OCI-LY7 (cell line): ENCODE results near the gene PPP1R12C.

ENCODE experiments used
- EZH2phosphoT487 ChIP-seq: fragments of 200-600 bp; sonication (generic); IDR thresholded peaks from 2 replicates; pipeline ENCODE4 v1.6.1; 2018; ENCODE audit warnings: low read depth, borderline replicate concordance, mild to moderate bottlenecking, mixed run types, antibody characterized with exemption, low read length, moderate library complexity, mixed read lengths
- TF ChIP-seq, protein P1 (sequence below): fragments of 200-600 bp; sonication (generic); conservative IDR thresholded peaks from 2 replicates; pipeline ENCODE4 v1.5.1; 2014; ENCODE audit warnings: mild to moderate bottlenecking, antibody characterized with exemption, low read length, moderate library complexity, mixed read lengths

DNA sequence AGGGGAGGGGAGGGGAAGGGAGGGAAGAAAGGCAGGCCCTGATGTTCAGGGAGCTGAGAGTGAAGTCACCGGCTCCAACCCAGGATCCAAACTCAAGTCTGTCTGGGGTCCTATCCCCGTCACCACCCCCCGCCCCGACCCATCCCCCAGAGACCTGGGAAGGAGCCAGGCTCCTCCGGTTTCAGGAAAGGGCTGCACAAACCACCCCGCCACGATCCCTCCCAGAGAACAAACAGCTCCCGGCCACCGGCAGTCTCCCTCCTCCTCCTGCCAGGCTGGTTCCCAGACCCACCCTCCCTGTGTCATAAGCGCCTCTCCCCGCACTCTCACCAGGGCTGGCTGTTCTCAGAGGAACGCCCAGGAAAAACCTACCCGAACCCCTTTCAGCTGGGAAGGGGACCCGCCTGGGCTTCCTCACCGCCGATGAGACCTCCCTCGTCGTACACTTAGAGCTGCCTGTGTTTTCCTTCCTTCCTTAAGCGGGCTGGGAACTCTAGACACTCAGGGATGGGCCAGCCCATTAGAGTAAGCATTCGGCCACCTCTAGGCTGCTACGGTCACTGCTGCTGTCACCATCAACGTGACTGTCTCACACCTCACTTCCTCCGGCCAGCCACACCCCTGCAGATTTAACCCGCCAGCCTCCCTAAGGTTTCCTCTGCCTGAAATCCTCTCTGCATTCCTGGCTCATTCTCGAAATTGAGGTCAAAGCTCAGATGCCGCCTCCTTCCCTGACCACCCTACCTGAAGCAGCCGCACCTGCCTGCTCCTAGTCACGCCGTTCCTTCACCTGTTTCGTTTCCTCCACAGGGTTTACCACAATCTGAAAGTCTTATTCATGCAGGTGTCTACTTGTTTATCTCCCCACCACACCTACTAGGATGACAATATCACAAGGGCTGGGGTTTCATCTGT lies 48.2 kb downstream of the PPP1R12C start:
- TF ChIP-seq, protein P1, sequence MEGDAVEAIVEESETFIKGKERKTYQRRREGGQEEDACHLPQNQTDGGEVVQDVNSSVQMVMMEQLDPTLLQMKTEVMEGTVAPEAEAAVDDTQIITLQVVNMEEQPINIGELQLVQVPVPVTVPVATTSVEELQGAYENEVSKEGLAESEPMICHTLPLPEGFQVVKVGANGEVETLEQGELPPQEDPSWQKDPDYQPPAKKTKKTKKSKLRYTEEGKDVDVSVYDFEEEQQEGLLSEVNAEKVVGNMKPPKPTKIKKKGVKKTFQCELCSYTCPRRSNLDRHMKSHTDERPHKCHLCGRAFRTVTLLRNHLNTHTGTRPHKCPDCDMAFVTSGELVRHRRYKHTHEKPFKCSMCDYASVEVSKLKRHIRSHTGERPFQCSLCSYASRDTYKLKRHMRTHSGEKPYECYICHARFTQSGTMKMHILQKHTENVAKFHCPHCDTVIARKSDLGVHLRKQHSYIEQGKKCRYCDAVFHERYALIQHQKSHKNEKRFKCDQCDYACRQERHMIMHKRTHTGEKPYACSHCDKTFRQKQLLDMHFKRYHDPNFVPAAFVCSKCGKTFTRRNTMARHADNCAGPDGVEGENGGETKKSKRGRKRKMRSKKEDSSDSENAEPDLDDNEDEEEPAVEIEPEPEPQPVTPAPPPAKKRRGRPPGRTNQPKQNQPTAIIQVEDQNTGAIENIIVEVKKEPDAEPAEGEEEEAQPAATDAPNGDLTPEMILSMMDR = no peak
- TF ChIP-seq EZH2phosphoT487 = no peak
